ENCODE data around the gene IQGAP2.

- TF ChIP-seq POLR2A (IDR thresholded peaks at IDR 0.05; ENCODE audit: low read length) (no peak), GATA1 (IDR thresholded peaks at IDR 0.05; ENCODE audit: low read depth, low read length) (no peak)
These were observed 325.9 kb downstream of the IQGAP2 start for GRCh38 chr5:76728965-76729364.

Data from erythroblast (primary cell).